ENCODE measurements around the gene MYL10.
A peak's percentile ranks its signal among the peaks of the same experiment; 100 is the strongest.
"Not testable (repeated sequence)": the region's sequence is repeated elsewhere in the genome, so short reads cannot be mapped to it uniquely, and the experiment has no call there.

The MYL10 gene

GRCh38 chr7:101650579-101651081 lies 21.5 kb upstream of the MYL10 start:
- Histone ChIP-seq H3K36me3 (ENCODE audit: control insufficient read depth, low read length) (no peaks in the 10 kb centered on the region), H3K79me2 (ENCODE audit: control insufficient read depth, low read length) (no peaks in the 10 kb centered on the region), H3K4me2 (ENCODE audit: low read length) (peak overlapping the region; percentile 22; the same call in 1 of the 2 replicates), H3K9me3 (ENCODE audit: control insufficient read depth, insufficient read depth, low read length) (no peaks in the 10 kb centered on the region), H3K9me2 (replicated peaks; ENCODE audit: control insufficient read depth, low read length) (no peaks in the 10 kb centered on the region), H3F3A (ENCODE audit: control insufficient read depth, insufficient read depth) (no peaks in the 10 kb centered on the region), H3K27ac (ENCODE audit: low read depth, low read length) (no peak overlapping the region), H4K20me1 (ENCODE audit: control insufficient read depth, insufficient read depth, low read depth, low read length) (no peaks in the 10 kb centered on the region; the same call in 1 of the 2 replicates), H3K4me1 (ENCODE audit: control insufficient read depth, low read length) (peaks cover 7% of the 10 kb centered on the region), H3K4me3 (ENCODE audit: low read length) (no peak overlapping the region), H3K27me3 (ENCODE audit: control insufficient read depth, low read length) (peaks cover 33% of the 10 kb centered on the region)
- TF ChIP-seq CTCF (IDR thresholded peaks at IDR 0.05; ENCODE audit: low read depth, low read length, poor library complexity, severe bottlenecking) = no peak
- no peak for TF ChIP-seq EZH2phosphoT487 (IDR thresholded peaks at IDR 0.05; ENCODE audit: borderline replicate concordance, low read length)

GRCh38 chr7:101647876-101648275 lies 18.8 kb upstream of the MYL10 start:
- H3K4me1 ChIP-seq (ENCODE audit: control insufficient read depth, low read length) = not testable (repeated sequence)

GRCh38 chr7:101645951-101646350 lies 16.9 kb upstream of the MYL10 start:
- no peaks in the 10 kb centered on the region; the same call in 1 of the 2 replicates for H4K20me1 ChIP-seq (ENCODE audit: control insufficient read depth, insufficient read depth, low read depth, low read length)
- no peaks in the 10 kb centered on the region for H3K9me2 ChIP-seq (replicated peaks; ENCODE audit: control insufficient read depth, low read length)
- H3K27ac ChIP-seq (ENCODE audit: low read depth, low read length) = no peak overlapping the region
- peaks cover 16% of the 10 kb centered on the region for H3K27me3 ChIP-seq (ENCODE audit: control insufficient read depth, low read length)
- no peaks in the 10 kb centered on the region for H3K79me2 ChIP-seq (ENCODE audit: control insufficient read depth, low read length)
- no peaks in the 10 kb centered on the region for H3F3A ChIP-seq (ENCODE audit: control insufficient read depth, insufficient read depth)
- no peak overlapping the region for H3K4me3 ChIP-seq (ENCODE audit: low read length)
- H3K4me1 ChIP-seq (ENCODE audit: control insufficient read depth, low read length) = peaks cover 5% of the 10 kb centered on the region
- no peak overlapping the region for H3K4me2 ChIP-seq (ENCODE audit: low read length)
- H3K36me3 ChIP-seq (ENCODE audit: control insufficient read depth, low read length) = no peaks in the 10 kb centered on the region
- TF ChIP-seq CTCF (IDR thresholded peaks at IDR 0.05; ENCODE audit: low read depth, low read length, poor library complexity, severe bottlenecking) = no peak
- no peak for TF ChIP-seq EZH2phosphoT487 (IDR thresholded peaks at IDR 0.05; ENCODE audit: borderline replicate concordance, low read length)
- no peaks in the 10 kb centered on the region for H3K9me3 ChIP-seq (ENCODE audit: control insufficient read depth, insufficient read depth, low read length)

More at GRCh38 chr7:101647876-101648275, 18.8 kb upstream of the MYL10 start:
- H3K27ac ChIP-seq (ENCODE audit: low read depth, low read length); H3K79me2 ChIP-seq (ENCODE audit: control insufficient read depth, low read length); H3K4me2 ChIP-seq (ENCODE audit: low read length); H4K20me1 ChIP-seq (ENCODE audit: control insufficient read depth, insufficient read depth, low read depth, low read length); H3K9me3 ChIP-seq (ENCODE audit: control insufficient read depth, insufficient read depth, low read length); H3F3A ChIP-seq (ENCODE audit: control insufficient read depth, insufficient read depth); H3K4me3 ChIP-seq (ENCODE audit: low read length); H3K36me3 ChIP-seq (ENCODE audit: control insufficient read depth, low read length); H3K9me2 ChIP-seq (replicated peaks; ENCODE audit: control insufficient read depth, low read length): not testable (repeated sequence)
- H3K27me3 ChIP-seq (ENCODE audit: control insufficient read depth, low read length) = peaks cover 32% of the 10 kb centered on the region

GRCh38 chr7:101644879-101645278 lies 15.8 kb upstream of the MYL10 start:
- no peaks in the 10 kb centered on the region for H3K36me3 ChIP-seq (ENCODE audit: control insufficient read depth, low read length)
- no peaks in the 10 kb centered on the region; the same call in 1 of the 2 replicates for H4K20me1 ChIP-seq (ENCODE audit: control insufficient read depth, insufficient read depth, low read depth, low read length)
- H3K27ac ChIP-seq (ENCODE audit: low read depth, low read length) = no peak overlapping the region
- H3K4me1 ChIP-seq (ENCODE audit: control insufficient read depth, low read length) = no peaks in the 10 kb centered on the region
- H3K4me2 ChIP-seq (ENCODE audit: low read length) = no peak overlapping the region
- H3K79me2 ChIP-seq (ENCODE audit: control insufficient read depth, low read length) = no peaks in the 10 kb centered on the region
- TF ChIP-seq EZH2phosphoT487 (IDR thresholded peaks at IDR 0.05; ENCODE audit: borderline replicate concordance, low read length) = no peak
- TF ChIP-seq CTCF (IDR thresholded peaks at IDR 0.05; ENCODE audit: low read depth, low read length, poor library complexity, severe bottlenecking) = no peak
- no peaks in the 10 kb centered on the region for H3K9me3 ChIP-seq (ENCODE audit: control insufficient read depth, insufficient read depth, low read length)
- no peak overlapping the region for H3K4me3 ChIP-seq (ENCODE audit: low read length)
- H3F3A ChIP-seq (ENCODE audit: control insufficient read depth, insufficient read depth) = no peaks in the 10 kb centered on the region
- H3K9me2 ChIP-seq (replicated peaks; ENCODE audit: control insufficient read depth, low read length) = no peaks in the 10 kb centered on the region
- peaks cover 7% of the 10 kb centered on the region for H3K27me3 ChIP-seq (ENCODE audit: control insufficient read depth, low read length)

- not testable (repeated sequence) for H3K9me2 ChIP-seq (replicated peaks; ENCODE audit: control insufficient read depth, low read length); H3F3A ChIP-seq (ENCODE audit: control insufficient read depth, insufficient read depth); H3K79me2 ChIP-seq (ENCODE audit: control insufficient read depth, low read length); H4K20me1 ChIP-seq (ENCODE audit: control insufficient read depth, insufficient read depth, low read depth, low read length); H3K4me1 ChIP-seq (ENCODE audit: control insufficient read depth, low read length); H3K4me3 ChIP-seq (ENCODE audit: low read length); H3K36me3 ChIP-seq (ENCODE audit: control insufficient read depth, low read length); H3K9me3 ChIP-seq (ENCODE audit: control insufficient read depth, insufficient read depth, low read length); H3K4me2 ChIP-seq (ENCODE audit: low read length); H3K27ac ChIP-seq (ENCODE audit: low read depth, low read length); H3K27me3 ChIP-seq (ENCODE audit: control insufficient read depth, low read length)
Observed at GRCh38 chr7:101639127-101639526, 10.0 kb upstream of the MYL10 start.
